Natural killer cell (primary cell): ENCODE data around the gene MBP. TPM values are rescaled to one million over a fixed set of nuclear protein-coding genes. Genes with fewer than 3 reads are reported as not detected.

Experiments
- ATAC-seq, 3 donors: fragments of 150-1000 bp in 2 of 3; fragments of 200-7000 bp in 1 of 3; cut with Tn5 transposase; 1 replicate in 1 of 3; 2 replicates in 2 of 3; pipeline ENCODE4 v1.10.0; 2021; ENCODE audit warnings: mild to moderate bottlenecking in 2 of 3, moderate library complexity in 2 of 3
- DNase-seq, 2 donors: peaks; one replicate each; pipeline versions ENCODE4 v3.0.0 to v3.0.0-alpha.2; 2013 to 2021; ENCODE audit warnings: mixed read lengths in 1 of 2
- H3K27ac ChIP-seq: one replicate; pipeline ENCODE4 v1.5.1; 2013; ENCODE audit warnings: mild to moderate bottlenecking, low read length
- H3K27me3 ChIP-seq: one replicate; pipeline ENCODE4 v1.6.1; 2013; ENCODE audit warnings: low read length; ENCODE audit not compliant: control insufficient read depth, insufficient read depth
- H3K36me3 ChIP-seq: one replicate; pipeline ENCODE4 v1.6.1; 2013; ENCODE audit warnings: low read length; ENCODE audit not compliant: control insufficient read depth, insufficient read depth
- H3K4me1 ChIP-seq: one replicate; pipeline ENCODE4 v1.6.1; 2013; ENCODE audit warnings: low read length; ENCODE audit not compliant: control insufficient read depth, insufficient read depth
- H3K4me3 ChIP-seq: one replicate; pipeline ENCODE4 v1.5.1; 2013; ENCODE audit warnings: low read length
- H3K9me3 ChIP-seq: one replicate; pipeline ENCODE4 v1.6.1; 2013; ENCODE audit warnings: low read length; ENCODE audit not compliant: control insufficient read depth, insufficient read depth
- H3K27ac Mint-ChIP-seq, 2 donors: one replicate each; pipeline ENCODE4 v1.8.0; 2022; ENCODE audit warnings: mild to moderate bottlenecking in 2 of 2, mixed read lengths in 2 of 2, moderate library complexity in 1 of 2
- H3K27me3 Mint-ChIP-seq, 2 donors: one replicate each; pipeline ENCODE4 v1.8.0; 2022; ENCODE audit warnings: low read depth in 2 of 2, mixed read lengths in 2 of 2
- H3K36me3 Mint-ChIP-seq: one replicate; pipeline ENCODE4 v1.8.0; 2022; ENCODE audit warnings: mixed read lengths
- H3K4me1 Mint-ChIP-seq, 2 donors: one replicate each; pipeline ENCODE4 v1.8.0; 2022; ENCODE audit warnings: mixed read lengths in 2 of 2
- H3K4me3 Mint-ChIP-seq: one replicate; pipeline ENCODE4 v1.8.0; 2022; ENCODE audit warnings: mild to moderate bottlenecking, moderate library complexity, mixed read lengths
- H3K9me3 Mint-ChIP-seq, 2 donors: one replicate each; pipeline ENCODE4 v1.8.0; 2022; ENCODE audit warnings: mixed read lengths in 2 of 2
- WGBS: methylation state at CpG from one replicate; pipeline ENCODE4 v1.1.7; 2013; ENCODE audit warnings: missing lambda C conversion rate; ENCODE audit not compliant: insufficient coverage; 5-methylcytosine and 5-hydroxymethylcytosine counted together
- intact Hi-C: fragments of 100-400 bp; cut with micrococcal nuclease; formaldehyde crosslinking; loops from one replicate; pipeline ENCODE4 v1.14.2; 2022
- total RNA-seq, 4 donors: library from RNA; stranded (reverse); fragments of 120-200 nt in 1 of 4; gene quantifications; one replicate each; pipeline versions ENCODE4 v1.2.3 to v1.2.4, GENCODE V29; 2013 to 2022
- TF ChIP-seq, protein P1 (sequence below): fragments of 200-600 bp; IDR thresholded peaks from one replicate; pipeline ENCODE4 v1.8.0; 2022; ENCODE audit warnings: antibody characterized with exemption

MBP gene
- total RNA-seq, 3 donors from 2014 or later (not counting 1 experiment from before 2014, with no cell fraction given): 183 to 344 (median 325) TPM

DNA sequence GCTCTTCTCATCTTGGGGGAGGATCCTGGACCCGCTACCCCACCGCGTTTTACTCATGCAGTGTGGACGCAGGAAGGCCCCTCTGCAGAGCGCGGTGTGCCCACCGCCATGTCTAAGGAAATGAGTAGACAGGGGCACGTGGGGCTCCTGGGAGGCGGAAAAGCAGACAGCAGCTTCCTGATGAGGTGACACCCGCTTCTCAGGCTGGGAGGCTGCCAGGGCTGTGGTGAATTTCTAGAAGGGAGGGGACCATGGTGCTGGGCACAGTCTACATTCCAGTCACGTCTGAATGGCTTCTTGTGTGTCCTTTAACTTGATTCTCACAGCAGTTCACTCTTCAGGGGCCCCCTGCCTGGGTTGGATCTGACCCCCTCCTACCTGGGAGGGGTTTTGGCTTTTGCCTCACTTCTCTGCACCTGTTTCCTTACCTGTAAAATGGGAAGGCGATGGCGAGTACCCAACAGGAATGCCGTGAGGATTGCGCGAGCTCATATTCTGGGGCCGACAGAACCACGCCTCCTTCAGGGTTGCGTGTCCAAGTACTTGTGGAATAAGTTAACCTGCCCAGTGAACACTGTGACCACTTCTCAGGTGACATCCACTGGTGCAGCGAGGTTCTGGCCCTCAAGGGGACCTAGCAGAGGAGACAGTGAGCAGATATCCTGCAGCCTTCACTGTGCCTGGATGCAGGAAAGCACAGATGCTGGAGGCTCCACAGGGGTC lies 32.3 kb upstream of the MBP start:
- H3K27me3 Mint-ChIP-seq: peaks cover 0 to 8% of the 10 kb centered on the region in 2 donors
- peak in 1 of 3 donors; percentile 65 for ATAC-seq
- Histone ChIP-seq H3K27ac (no peak overlapping the region), H3K4me1 (peaks cover 11% of the 10 kb centered on the region), H3K36me3 (no peaks in the 10 kb centered on the region), H3K9me3 (no peaks in the 10 kb centered on the region), H3K4me3 (no peak overlapping the region), H3K27me3 (no peaks in the 10 kb centered on the region)
- peak overlapping the region in 1 of 2 donors; percentile 7 for H3K27ac Mint-ChIP-seq
- DNase-seq: peak in 1 of 2 donors; percentile 16
- WGBS: 69% methylated on average over 20 of the region's 20 CpGs
- peaks cover 6 to 20% of the 10 kb centered on the region in 2 donors for H3K4me1 Mint-ChIP-seq
- H3K36me3 Mint-ChIP-seq: no peaks in the 10 kb centered on the region
- no peaks in the 10 kb centered on the region for H3K9me3 Mint-ChIP-seq
- TF ChIP-seq, protein P1, sequence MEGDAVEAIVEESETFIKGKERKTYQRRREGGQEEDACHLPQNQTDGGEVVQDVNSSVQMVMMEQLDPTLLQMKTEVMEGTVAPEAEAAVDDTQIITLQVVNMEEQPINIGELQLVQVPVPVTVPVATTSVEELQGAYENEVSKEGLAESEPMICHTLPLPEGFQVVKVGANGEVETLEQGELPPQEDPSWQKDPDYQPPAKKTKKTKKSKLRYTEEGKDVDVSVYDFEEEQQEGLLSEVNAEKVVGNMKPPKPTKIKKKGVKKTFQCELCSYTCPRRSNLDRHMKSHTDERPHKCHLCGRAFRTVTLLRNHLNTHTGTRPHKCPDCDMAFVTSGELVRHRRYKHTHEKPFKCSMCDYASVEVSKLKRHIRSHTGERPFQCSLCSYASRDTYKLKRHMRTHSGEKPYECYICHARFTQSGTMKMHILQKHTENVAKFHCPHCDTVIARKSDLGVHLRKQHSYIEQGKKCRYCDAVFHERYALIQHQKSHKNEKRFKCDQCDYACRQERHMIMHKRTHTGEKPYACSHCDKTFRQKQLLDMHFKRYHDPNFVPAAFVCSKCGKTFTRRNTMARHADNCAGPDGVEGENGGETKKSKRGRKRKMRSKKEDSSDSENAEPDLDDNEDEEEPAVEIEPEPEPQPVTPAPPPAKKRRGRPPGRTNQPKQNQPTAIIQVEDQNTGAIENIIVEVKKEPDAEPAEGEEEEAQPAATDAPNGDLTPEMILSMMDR: no peak
- H3K4me3 Mint-ChIP-seq: no peak overlapping the region
- intact Hi-C loops: no loop called here

DNA sequence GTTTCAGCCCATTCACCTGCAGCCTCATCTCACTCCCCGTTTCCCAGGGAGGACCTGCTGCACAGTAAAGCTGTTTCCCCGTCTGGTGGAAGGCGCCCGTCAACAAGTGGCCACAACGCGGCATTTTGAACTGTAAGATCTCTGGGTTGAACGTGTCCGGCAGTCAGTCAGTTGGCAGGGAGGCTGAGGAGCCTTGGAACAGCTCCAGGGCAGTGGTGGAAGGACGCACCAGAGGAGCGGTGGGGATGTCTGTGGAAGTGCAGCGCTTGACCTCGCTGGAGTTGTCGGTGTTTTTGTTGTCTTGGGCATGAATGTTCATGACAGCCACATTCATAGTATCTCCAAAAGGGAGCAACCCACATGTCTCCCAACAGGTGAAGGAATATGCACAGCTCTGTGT lies 31.4 kb upstream of the MBP start:
- H3K4me1 Mint-ChIP-seq: peaks cover 6 to 20% of the 10 kb centered on the region in 2 donors
- 94% methylated on average over 13 of the region's 13 CpGs for WGBS

DNA sequence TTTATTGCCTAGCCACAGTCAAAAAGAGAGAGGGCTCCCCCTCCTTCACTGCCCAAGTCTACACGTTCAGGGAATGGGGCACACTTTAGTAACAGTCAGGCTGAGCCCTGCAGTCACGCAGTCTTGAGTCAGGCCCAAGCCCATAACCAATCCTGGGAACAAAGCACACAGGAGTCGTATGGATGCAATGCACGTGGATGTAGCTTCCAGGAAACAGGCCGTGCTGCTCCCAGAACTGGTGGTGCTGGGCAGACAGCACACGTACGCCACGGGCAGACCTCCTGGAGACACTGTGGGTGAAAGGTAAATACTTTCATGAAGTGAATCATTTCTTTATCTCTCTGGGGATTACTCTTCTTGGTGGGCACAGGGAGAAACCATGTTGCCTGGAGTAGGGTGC lies 30.0 kb upstream of the MBP start:
- no peak overlapping the region for H3K27ac ChIP-seq
- no peaks in the 10 kb centered on the region for H3K27me3 ChIP-seq
- TF ChIP-seq, protein P1: no peak
- intact Hi-C loops: no loop called here
- no peak for DNase-seq
- Mint-ChIP-seq H3K4me3 (no peak overlapping the region), H3K4me1 (peaks cover 6 to 20% of the 10 kb centered on the region in 2 donors), H3K36me3 (no peaks in the 10 kb centered on the region), H3K9me3 (no peaks in the 10 kb centered on the region), H3K27ac (no peak overlapping the region), H3K27me3 (peaks cover 0 to 8% of the 10 kb centered on the region in 2 donors)
- WGBS: 82% methylated on average over 8 of the region's 8 CpGs
- H3K9me3 ChIP-seq: no peaks in the 10 kb centered on the region
- no peak for ATAC-seq
- H3K36me3 ChIP-seq: no peaks in the 10 kb centered on the region
- H3K4me1 ChIP-seq: peaks cover 11% of the 10 kb centered on the region
- no peak overlapping the region for H3K4me3 ChIP-seq

More for the DNA sequence above, 31.4 kb upstream of the MBP start:
- intact Hi-C loops: no loop called here
- Histone ChIP-seq H3K9me3 (no peaks in the 10 kb centered on the region), H3K4me3 (no peak overlapping the region), H3K4me1 (peaks cover 11% of the 10 kb centered on the region), H3K27me3 (no peaks in the 10 kb centered on the region), H3K27ac (no peak overlapping the region), H3K36me3 (no peaks in the 10 kb centered on the region)
- DNase-seq (no peak), ATAC-seq (no peak)
- no peak overlapping the region for H3K4me3 Mint-ChIP-seq
- no peaks in the 10 kb centered on the region for H3K36me3 Mint-ChIP-seq
- TF ChIP-seq, protein P1: no peak
- H3K9me3 Mint-ChIP-seq: no peaks in the 10 kb centered on the region
- H3K27me3 Mint-ChIP-seq: peaks cover 0 to 8% of the 10 kb centered on the region in 2 donors
- H3K27ac Mint-ChIP-seq: no peak overlapping the region
